ENCODE results near the gene TRMT44.

- TF ChIP-seq PATZ1 (CRISPR knock-in tag; IDR thresholded peaks at IDR 0.05; ENCODE audit: borderline replicate concordance) (no peak), TSHZ2 (CRISPR knock-in tag; IDR thresholded peaks at IDR 0.05) (no peak), CREB5 (CRISPR knock-in tag; IDR thresholded peaks at IDR 0.05; ENCODE audit: low read depth) (no peak), RARB (CRISPR knock-in tag; IDR thresholded peaks at IDR 0.05) (no peak), ZNF8 (CRISPR knock-in tag; IDR thresholded peaks at IDR 0.05) (no peak), ARNTL (CRISPR knock-in tag; IDR thresholded peaks at IDR 0.05; ENCODE audit: borderline replicate concordance, low read depth) (no peak), ZNF70 (CRISPR knock-in tag; IDR thresholded peaks at IDR 0.05) (no peak), ZFP3 (CRISPR knock-in tag; IDR thresholded peaks at IDR 0.05) (no peak), ISL1 (CRISPR knock-in tag; IDR thresholded peaks at IDR 0.05) (no peak), BACH2 (CRISPR knock-in tag; IDR thresholded peaks at IDR 0.05; ENCODE audit: borderline replicate concordance) (no peak), OSR1 (CRISPR knock-in tag; IDR thresholded peaks at IDR 0.05) (no peak), ESRRG (CRISPR knock-in tag; IDR thresholded peaks at IDR 0.05) (no peak), ZFP30 (CRISPR knock-in tag; IDR thresholded peaks at IDR 0.05) (no peak), ZNF565 (CRISPR knock-in tag; conservative IDR thresholded peaks at IDR 0.05; ENCODE audit: low read depth) (no peak)
These were observed 75.5 kb downstream of the TRMT44 start for GRCh38 chr4:8516061-8516573.
